ENCODE data around the gene FANCI.
"Not testable (repeated sequence)": the region's sequence is repeated elsewhere in the genome, so short reads cannot be mapped to it uniquely, and the experiment has no call there.

FANCI gene

GRCh38 chr15:89226359-89227221 is 17.2 kb upstream of the FANCI start:
- no peak for DNase-seq

- DNase-seq, result no peak
Observed at GRCh38 chr15:89227425-89227824, 16.4 kb upstream of the FANCI start.

- no peak for DNase-seq
Observed at GRCh38 chr15:89230277-89230676, 13.5 kb upstream of the FANCI start.

- no peak for DNase-seq
Observed at GRCh38 chr15:89231832-89232231, 11.9 kb upstream of the FANCI start.

GRCh38 chr15:89239883-89240810 is 3.6 kb upstream of the FANCI start:
- DNase-seq, result not testable (repeated sequence)

- DNase-seq, result no peak
Observed at GRCh38 chr15:89243046-89243690, 611 bp upstream of the FANCI start.

- DNase-seq, result no peak
Observed at GRCh38 chr15:89244574-89244903, 760 bp downstream of the FANCI start.

- no peak for DNase-seq
Observed at GRCh38 chr15:89247446-89247845, 3.7 kb downstream of the FANCI start.

- no peak for DNase-seq
Observed at GRCh38 chr15:89248584-89248983, 4.8 kb downstream of the FANCI start.

GRCh38 chr15:89250142-89250541 is 6.4 kb downstream of the FANCI start:
- not testable (repeated sequence) for DNase-seq

- DNase-seq, result not testable (repeated sequence)
Observed at GRCh38 chr15:89277281-89277680, 33.5 kb downstream of the FANCI start.

- no peak for DNase-seq
Observed at GRCh38 chr15:89278307-89278706, 34.5 kb downstream of the FANCI start.

GRCh38 chr15:89282631-89283030 is 38.9 kb downstream of the FANCI start:
- no peak for DNase-seq

GRCh38 chr15:89283201-89283600 is 39.4 kb downstream of the FANCI start:
- no peak for DNase-seq

GRCh38 chr15:89291934-89292438 is 48.2 kb downstream of the FANCI start:
- DNase-seq, result no peak

- DNase-seq, result no peak
Observed at GRCh38 chr15:89293012-89293411, 49.2 kb downstream of the FANCI start.

- DNase-seq, result no peak
Observed at GRCh38 chr15:89299896-89300295, 56.1 kb downstream of the FANCI start.

GRCh38 chr15:89301304-89302089 is 57.7 kb downstream of the FANCI start:
- DNase-seq, result no peak

- DNase-seq, result no peak
Observed at GRCh38 chr15:89303986-89304385, 60.2 kb downstream of the FANCI start.

GRCh38 chr15:89305395-89305794 is 61.6 kb downstream of the FANCI start:
- no peak for DNase-seq

GRCh38 chr15:89307046-89307587 is 63.3 kb downstream of the FANCI start:
- DNase-seq, result no peak

GRCh38 chr15:89307791-89308190 is 64.0 kb downstream of the FANCI start:
- no peak for DNase-seq

All from activated effector memory CD4-positive, alpha-beta T cell treated with Interleukin-2 at 50 U/mL for 16 hours (primary cell).